NOMO-1 treated with dmso at 0.1 percent for 144 hours (cell line): ENCODE measurements around the gene APRT.
A peak's percentile ranks its signal among the peaks of the same experiment; 100 is the strongest.
"Not testable (repeated sequence)": the region's sequence is repeated elsewhere in the genome, so short reads cannot be mapped to it uniquely, and the experiment has no call there.

ENCODE experiments used
- DNase-seq: peaks from one replicate; lab custom pipeline; 2025; ENCODE audit not compliant: unreplicated experiment; lab: John Stamatoyannopoulos, UW

The APRT gene

DNA sequence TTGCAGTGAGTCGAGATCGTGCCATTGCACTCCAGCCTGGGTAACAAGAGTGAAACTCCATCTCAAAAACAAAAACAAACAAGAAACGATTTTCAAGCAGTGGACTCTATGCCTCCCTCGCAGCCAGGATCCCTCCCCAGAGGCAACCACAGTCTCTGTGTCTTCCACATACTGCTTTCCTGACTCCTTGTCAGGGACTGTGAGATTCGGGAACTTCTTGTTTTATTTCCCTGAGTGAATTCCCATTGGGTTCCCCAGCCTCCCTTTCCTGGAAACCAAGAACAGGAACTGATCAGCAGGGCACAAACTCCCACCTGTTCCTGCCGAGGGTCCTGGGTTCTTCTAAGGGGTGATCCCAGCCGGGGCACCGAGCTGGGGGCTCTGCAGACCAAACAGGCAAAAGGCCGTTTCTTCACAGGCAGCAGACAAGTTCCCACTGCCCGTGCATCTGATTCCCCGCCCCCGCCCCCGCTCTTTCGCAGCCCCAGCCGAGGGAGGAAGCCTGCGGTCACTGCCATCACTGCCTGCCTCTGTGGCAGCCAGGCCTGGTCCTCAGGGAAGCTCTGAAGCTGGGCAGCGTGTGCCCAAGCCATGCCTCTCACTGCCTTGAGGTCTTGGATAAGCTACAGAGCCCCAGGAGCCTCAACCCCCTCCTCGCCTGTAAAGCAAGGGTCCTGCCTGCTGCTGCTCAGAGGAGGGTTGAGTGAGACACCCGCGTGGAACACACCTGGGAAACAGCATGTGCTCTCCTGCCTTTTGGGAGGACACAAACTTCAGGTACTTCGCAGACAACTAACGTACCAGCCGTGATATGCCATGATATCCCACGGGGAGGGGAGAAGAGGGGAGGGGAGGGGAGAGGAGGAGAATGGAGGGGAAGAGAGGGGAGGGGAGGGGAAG is 21.2 kb downstream of the APRT start:
- peak; percentile 55 for DNase-seq

GRCh38 chr16:88789594-88789993 is 22.1 kb downstream of the APRT start:
- DNase-seq: peak; percentile 79

GRCh38 chr16:88788749-88789148 is 23.0 kb downstream of the APRT start:
- not testable (repeated sequence) for DNase-seq

DNA sequence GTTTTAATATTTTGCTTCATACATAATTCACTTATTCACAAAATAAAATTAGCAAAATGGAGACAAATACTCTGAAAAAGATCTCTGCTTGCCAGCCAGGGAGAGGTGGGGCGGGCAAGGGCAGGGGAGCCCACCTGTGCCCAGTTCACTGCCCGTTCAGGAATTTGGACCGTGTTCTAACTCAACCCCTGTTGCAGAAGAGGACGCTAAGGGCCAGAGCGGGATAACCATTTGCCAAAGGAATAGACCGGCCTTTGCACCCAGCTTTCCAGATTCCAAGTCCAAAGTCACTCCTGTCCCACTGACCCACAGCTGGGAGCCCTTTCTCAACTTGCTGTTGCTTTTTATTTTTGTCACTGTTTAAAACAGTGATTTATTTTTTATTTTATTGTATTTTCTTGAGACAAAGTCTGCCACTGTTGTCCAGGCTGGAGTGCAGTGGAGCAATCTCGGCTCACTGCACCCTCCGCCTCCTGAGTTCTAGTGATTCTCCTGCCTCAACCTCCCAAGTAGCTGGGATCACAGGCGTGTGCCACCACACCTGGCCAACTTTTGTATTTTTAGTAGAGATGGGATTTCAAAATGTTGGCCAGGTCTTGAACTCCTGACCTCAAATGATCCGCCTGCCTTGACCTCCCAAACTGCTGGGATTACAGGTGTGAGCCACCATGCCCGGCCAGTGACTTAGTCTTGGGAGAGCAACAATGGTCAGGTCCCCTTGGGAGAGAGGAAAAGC is 24.0 kb downstream of the APRT start:
- no peak for DNase-seq

DNA sequence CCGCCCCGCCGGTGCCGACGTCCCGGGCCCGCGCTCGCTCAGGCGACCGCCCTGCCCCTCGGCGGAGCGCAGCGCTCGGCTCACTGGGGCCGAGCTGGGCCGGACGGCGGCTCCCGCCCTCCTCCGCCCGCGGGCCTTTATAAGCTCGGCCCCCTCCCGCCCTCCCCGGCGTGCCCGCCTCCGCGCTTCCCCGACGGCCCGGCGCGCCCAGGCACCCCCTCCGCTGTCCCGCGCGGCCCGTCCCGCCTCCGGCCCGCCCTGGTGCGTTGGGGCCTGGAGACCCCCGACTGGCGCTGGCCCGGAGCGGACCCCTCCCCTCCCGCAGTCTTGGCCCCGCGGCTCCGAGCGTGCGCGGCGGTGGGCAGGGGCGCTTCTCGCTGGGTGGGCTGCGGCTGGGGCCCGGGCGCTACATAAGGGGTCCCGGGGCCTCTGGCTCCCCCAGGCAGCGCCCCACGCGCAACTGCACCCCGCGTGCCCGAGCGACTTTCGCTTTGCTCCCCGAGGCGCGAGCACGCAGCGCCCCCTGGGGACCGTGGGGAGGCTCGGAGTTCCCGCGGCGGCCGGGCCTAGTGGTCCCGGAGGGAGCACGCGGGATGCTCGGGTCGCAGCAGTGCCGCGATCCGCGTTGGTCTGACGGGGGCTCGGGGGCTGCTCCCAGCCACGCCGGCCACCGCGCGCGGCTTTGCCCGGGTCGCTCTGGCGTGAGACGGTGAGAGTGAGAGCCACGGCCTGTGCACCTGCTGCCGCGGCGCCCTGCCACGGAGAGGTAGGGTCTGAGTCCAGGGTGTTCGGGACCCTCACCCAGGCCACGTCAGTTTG is 26.4 kb downstream of the APRT start, which contains the start of gene PIEZO1:
Gene PIEZO1, minus strand, starts transcription at position 115 of the 819 bp plus-strand sequence. CDS start 256 bp downstream, outside the sequence.
- no peak for DNase-seq

DNA sequence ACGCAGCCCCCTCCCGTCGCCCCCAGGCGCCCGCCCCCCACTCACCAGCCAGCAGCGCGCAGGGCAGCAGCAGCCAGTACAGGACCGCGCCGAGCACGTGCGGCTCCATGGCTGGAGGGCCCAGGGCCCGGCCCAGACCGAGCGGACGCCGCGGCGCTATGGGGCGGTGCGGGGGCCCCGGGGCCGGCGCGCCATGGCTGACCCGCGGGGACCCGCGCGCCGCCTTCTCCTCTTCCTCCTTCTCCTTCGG is 26.9 kb downstream of the APRT start:
- no peak for DNase-seq

DNA sequence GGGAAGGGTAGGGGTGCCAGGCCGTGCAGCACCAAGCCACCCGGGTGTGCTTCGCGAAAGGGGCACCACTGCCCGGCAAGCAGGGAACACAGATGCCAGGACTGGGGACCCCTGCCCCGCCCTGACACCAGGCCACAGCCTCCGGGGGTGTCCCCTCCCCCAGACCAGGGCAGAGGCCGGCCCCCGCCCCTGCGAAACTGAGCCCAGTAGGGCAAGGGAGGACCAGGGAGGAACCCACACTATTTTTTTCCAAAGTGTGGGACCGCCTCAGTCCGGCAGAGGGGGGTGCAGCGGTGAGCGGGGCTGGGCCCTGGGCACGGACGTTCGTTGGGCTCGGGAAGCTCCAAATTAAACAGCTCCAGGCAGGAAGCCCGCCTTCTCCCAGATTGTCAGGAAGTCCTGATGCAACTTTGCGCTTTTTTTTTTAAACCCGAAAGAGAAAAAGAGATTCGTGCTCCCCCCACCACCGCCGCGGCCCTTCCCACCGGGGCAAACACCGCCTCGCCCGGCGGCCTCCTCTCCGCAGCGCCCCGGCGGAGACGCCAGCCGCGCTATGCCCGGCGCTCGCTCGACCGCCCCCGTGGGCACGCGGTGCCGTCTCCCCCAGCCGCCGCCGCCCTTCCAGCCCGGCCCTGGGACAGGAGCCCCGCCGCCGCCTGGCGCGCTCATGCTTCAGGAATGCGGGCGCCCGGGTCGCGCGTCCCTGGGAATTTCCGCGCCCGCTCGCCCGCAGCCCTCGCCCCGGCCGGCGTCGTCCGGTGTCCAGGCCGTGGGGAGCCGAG is 27.5 kb downstream of the APRT start:
- DNase-seq: peak; percentile 46

DNA sequence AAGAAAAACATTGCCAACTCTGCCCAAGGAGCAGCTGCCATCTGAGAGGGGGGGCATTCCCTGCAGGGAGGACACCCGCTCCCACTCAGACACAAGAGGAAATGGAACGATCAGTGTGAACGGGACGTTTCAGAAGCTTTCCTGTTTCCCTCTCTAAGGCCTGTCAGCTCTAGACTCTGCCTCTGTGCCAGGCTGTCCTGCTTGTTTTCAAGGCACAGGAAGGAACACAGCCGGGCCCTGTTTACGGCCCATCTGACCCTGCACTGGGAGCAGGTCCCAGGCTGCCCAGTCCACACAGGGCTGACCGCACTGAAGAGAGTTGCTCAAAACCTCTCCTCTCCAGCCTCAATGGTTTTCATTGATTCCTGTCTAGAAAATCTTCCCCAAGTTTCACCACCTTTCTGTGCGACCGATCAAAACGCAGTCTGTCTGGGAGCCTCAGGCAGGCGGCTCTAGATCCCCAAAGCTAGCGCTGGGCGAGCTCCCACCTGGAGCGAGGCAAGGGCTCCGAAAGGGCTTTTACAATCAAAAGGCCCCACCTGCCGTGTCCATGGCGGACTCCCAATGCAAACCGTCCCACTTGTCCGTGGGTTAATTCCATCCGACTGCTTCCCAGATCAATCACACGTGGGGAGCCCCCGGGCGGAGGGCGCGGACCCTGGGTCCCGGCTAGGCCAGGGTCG is 28.2 kb downstream of the APRT start:
- no peak for DNase-seq

GRCh38 chr16:88782454-88783390 is 29.0 kb downstream of the APRT start:
- no peak for DNase-seq

DNA sequence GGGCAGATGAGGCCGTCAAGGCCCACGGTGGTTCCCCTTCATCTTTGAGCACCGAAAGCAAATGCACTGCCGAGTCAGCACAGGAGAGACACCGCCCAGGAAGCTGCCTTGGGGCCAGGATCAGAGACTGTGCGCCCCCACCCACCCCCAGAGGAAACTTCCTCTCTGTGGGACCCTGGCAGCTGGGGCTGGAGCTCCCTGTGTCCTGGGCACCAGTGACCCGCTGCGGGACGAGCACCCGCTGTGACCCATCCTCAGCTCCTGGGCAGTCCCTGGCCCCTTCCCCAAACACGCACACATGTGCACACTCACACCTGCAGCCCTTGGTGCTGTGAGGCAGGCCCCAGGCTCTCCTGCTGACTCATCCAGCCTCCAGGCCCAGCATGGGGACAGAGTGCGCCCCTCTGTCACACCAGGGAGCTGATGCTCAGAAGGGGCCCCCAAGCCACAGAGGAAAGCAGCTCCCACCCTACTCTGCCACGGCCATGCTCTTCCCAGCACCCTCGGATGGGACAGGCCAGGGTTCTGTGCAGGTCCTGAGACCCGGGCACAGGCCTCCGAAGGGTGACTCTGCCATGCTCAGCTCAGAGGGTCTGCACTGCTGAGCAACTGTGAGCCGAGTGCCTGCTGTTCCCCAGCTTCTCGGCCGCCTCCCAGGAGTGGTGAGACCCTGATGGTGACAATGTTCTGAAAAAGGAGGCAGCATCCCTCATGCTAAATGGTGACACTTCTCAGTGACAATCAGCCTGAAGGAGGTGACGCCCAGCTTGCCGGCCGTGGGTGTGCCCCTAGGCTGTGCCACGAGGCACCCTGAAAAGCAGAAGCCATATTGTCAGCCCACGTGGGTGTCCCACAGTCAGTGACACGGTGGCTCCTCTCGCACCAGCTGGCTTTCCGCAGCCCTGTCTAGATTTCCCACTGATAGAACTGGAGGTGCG is 30.3 kb downstream of the APRT start:
- DNase-seq: no peak

DNA sequence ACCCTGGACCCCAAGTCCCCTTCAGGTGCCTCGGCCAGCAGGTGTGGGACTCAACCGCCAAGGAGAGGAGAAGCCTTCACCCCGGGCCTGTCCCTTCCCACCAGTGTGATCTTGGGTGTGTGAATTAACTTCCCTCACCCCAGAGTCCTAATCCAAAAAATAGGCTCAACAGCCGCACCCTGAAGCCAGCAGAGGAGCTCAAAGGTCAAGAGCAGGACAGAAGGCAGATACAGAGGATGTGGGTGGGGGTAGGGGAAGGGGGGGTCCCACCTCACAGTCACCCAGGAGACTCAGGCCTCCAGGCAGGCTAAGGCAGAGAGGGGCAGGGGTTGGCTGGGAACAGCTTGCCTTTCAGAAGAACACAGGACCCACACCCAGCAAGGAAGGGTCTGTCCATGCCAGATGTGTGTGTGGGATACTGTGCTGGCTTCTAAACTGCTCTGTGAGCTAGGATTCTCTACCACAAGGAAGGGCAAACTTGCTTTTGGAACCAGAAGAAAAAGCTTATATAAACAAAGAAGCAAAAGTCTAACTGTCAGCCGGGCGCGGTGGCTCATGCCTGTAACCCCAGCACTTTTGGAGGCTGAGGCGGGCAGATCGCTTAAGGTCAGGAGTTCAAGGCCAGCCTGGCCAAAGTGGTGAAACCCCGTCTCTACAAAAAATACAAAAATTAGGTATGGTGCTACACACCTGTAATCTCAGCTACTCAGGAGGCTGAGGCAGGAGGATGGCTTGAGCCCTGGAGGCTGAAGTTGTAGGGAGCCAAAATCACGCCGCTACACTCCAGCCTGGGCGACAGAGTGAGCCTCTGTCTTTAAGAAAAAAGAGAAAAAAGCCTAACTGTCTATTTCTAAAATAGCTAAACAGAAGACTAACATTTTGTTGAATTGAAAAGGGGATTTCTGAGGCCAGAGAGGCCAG is 31.3 kb downstream of the APRT start:
- no peak for DNase-seq

GRCh38 chr16:88779406-88780141 is 32.2 kb downstream of the APRT start:
- DNase-seq: no peak

- no peak for DNase-seq
Observed at GRCh38 chr16:88778541-88779065, 33.1 kb downstream of the APRT start.

DNA sequence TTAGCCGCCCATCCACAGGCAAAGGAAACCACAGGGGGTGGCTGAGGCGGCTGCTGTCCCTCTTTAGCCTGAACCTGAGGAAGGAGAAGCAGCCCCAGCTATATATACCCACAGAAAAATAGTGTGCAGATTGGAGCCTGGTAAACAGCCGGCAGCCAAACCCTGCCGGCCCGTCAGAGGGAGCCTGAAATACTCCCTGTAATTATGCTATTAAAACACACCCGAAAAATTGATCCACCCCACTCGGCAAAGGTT is 33.5 kb downstream of the APRT start:
- no peak for DNase-seq

GRCh38 chr16:88777471-88778270 is 34.1 kb downstream of the APRT start:
- no peak for DNase-seq

DNA sequence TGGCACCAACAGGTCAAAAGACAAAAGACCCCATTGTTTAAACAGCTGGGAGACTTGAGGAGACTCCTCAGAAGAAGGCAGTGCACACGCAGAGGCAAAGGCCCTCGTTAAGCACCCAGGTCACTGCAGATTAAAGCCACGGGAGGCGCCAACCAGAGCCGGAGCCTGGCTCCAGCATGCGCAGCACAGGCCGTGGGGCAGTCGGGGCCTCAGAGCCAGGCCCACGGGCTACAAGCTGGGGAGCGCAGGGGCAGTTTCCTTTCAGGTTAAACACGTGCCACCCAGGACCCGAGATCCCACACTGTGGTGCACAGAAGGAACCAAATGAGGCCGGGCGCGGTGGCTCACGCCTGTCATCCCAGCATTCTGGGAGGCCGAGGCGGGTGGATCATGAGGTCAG is 35.9 kb downstream of the APRT start:
- DNase-seq: no peak
